ENCODE measurements around the gene BICRAL. TPM values are rescaled to one million over a fixed set of nuclear protein-coding genes. Genes with fewer than 3 reads are reported as not detected.

BICRAL gene
- total and polyA plus RNA-seq, 2 of the 4 experiments (the other 2 are of a cell fraction): 4.0 to 6.1 TPM

DNA sequence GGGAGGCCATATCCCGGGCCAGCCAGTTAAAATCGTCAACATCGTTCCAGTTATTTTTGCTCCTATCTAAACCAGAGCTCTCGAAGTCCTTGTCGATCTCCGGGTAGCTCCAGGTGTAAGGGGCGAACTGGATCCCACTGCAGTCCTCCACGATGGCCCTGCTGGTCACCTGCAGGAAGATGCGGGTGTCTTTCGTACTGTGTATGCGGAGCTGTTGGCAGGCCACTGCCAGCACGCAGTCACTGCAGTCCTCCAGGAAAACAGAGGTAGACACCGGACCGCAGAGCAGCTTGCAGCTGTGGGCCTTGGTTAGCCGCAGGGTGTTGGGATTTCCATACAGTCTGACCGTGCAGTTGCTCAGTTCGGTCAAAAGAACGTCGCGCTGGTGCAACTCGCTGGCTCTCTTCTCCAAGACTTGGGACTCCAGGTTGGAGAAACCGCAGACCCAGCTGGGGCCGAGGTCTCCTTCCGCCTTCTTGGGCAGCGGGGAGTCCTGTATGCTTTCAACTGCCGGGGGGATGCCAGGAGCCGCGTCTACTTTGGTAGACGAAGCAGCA is 36.7 kb upstream of the BICRAL start:
- Histone ChIP-seq H3K14ac (replicated peaks; ENCODE audit: low read depth, low read length) (peak overlapping the region; percentile 78), H4K91ac (ENCODE audit: insufficient read depth, low read depth, low read length) (peak overlapping the region; percentile 44), H3K23ac (ENCODE audit: low read depth, low read length) (peak overlapping the region; percentile 92), H3K79me1 (ENCODE audit: low read depth in 1 of 2, low read length in 2 of 2) (peaks cover 7 to 48% of the 10 kb centered on the region in 2 experiments), H2AFZ (replicated peaks; ENCODE audit: low read length, poor library complexity) (peak overlapping the region; percentile 64), H4K8ac (ENCODE audit: low read depth in 2 of 2, low read length in 2 of 2) (peak overlapping the region in 1 of 2 experiments; percentile 38; a peak in 1 of 4 replicates), H3K4me2 (ENCODE audit: low read depth, low read length) (peak overlapping the region; percentile 100), H2AK5ac (ENCODE audit: low read depth, low read length) (peak overlapping the region; percentile 83), H2BK120ac (ENCODE audit: low read depth, low read length) (no peak overlapping the region), H3K4ac (ENCODE audit: low read depth, low read length) (peak overlapping the region; percentile 52), H3K9me1 (ENCODE audit: insufficient read depth, low read length) (peaks cover 12% of the 10 kb centered on the region; the same call in 1 of the 2 replicates), H3K4me3 (ENCODE audit: insufficient read depth, low read depth, low read length) (peak overlapping the region; percentile 68), H3K27me3 (ENCODE audit: control insufficient read depth, insufficient read depth, low read length) (no peaks in the 10 kb centered on the region), H3K9me3 (ENCODE audit: control insufficient read depth, insufficient read depth, low read length) (no peaks in the 10 kb centered on the region), H2BK5ac (ENCODE audit: low read depth, low read length, poor library complexity, severe bottlenecking) (peak overlapping the region; percentile 57), H3K4me1 (ENCODE audit: control insufficient read depth, insufficient read depth, low read length) (peaks cover 11% of the 10 kb centered on the region), H3K9ac (ENCODE audit: low read depth, low read length) (peak overlapping the region; percentile 88), H2BK15ac (ENCODE audit: low read depth, low read length) (no peak overlapping the region), H3K27ac (ENCODE audit: insufficient read depth, low read length) (peak overlapping the region; percentile 88), H2BK20ac (ENCODE audit: low read depth, low read length) (no peak overlapping the region), H4K5ac (ENCODE audit: low read depth, low read length) (peak overlapping the region; percentile 46), H4K20me1 (ENCODE audit: insufficient read depth, low read length) (peaks cover 18% of the 10 kb centered on the region), H2AK9ac (replicated peaks; ENCODE audit: low read depth, low read length, poor library complexity) (peak overlapping the region; percentile 93), H3K18ac (ENCODE audit: low read depth, low read length) (no peak overlapping the region), H3K36me3 (ENCODE audit: control insufficient read depth, insufficient read depth, low read length) (no peaks in the 10 kb centered on the region; the same call in 1 of the 2 replicates), H3K56ac (ENCODE audit: extremely low read depth, insufficient read depth, low read length) (peak overlapping the region; percentile 81; the same call in 1 of the 2 replicates)
- in situ Hi-C loops (cut with MboI; ENCODE audit: low sequenced_read_pairs) (no loop called here), dilution Hi-C loops (cut with HindIII; ENCODE audit: low sequenced_read_pairs, unreplicated experiment) (no loop called here), intact Hi-C loops (cut with micrococcal nuclease) (no loop called here)
- WGBS, 2 experiments (ENCODE audit: extremely low coverage in 2 of 2, insufficient read length in 1 of 2): 0% methylated on average over 8 of the region's 29 CpGs; no CpG with 5 or more reads in 1 of the 2 experiments
- BruUV-seq (replicated peaks): no TSS peak
- ATAC-seq (ENCODE audit: low read depth): no peak
- ChIA-PET CTCF (interaction anchor here (2.4 kb wide), 1 partner anchor 19 kb away, joined by 6 read pairs; no protein-coding TSS in a partner anchor), POLR2A (ENCODE audit: unreplicated experiment) (interaction anchor here (0.6 to 0.7 kb wide), 2 partner anchors 21 to 547 kb away, joined by 4 to 13 read pairs; no protein-coding TSS in a partner anchor)
- TF ChIP-seq SMC3 (IDR thresholded peaks at IDR 0.05; ENCODE audit: low read depth, low read length): no peak
- 0 out of 2 replicates have a peak, but pooled peaks have one; percentile 1 for TF ChIP-seq RAD21 (IDR thresholded peaks at IDR 0.05; ENCODE audit: low read length)
- DNase-seq: peak; percentile 23
